NCI-H1105 (cell line): ENCODE results near the gene NT5DC2.

Source experiments
- DNase-seq: peaks from one replicate; lab custom pipeline; 2025; lab: John Stamatoyannopoulos, UW

NT5DC2 gene

GRCh38 chr3:52533623-52534280, at the start of gene NT5DC2:
TSS of gene NT5DC2 (minus strand) at chr3:52533857. CDS start at chr3:52533737, 120 bp downstream.
- peak; percentile 50 for DNase-seq

GRCh38 chr3:52574056-52574965, 40.7 kb upstream of the NT5DC2 start:
- no peak for DNase-seq

GRCh38 chr3:52572221-52572620, 38.6 kb upstream of the NT5DC2 start:
- no peak for DNase-seq

GRCh38 chr3:52570076-52570475, 36.4 kb upstream of the NT5DC2 start:
- DNase-seq, result no peak

- DNase-seq, result no peak
Observed at GRCh38 chr3:52568069-52568468, 34.4 kb upstream of the NT5DC2 start.

GRCh38 chr3:52563984-52564383, 30.3 kb upstream of the NT5DC2 start:
- no peak for DNase-seq

GRCh38 chr3:52561028-52561747, 27.5 kb upstream of the NT5DC2 start:
- no peak for DNase-seq

- no peak for DNase-seq
Observed at GRCh38 chr3:52558436-52558835, 24.8 kb upstream of the NT5DC2 start.

- no peak for DNase-seq
Observed at GRCh38 chr3:52557011-52557960, 23.6 kb upstream of the NT5DC2 start.

GRCh38 chr3:52555056-52555455, 21.4 kb upstream of the NT5DC2 start:
- DNase-seq, result no peak

- DNase-seq, result no peak
Observed at GRCh38 chr3:52554026-52554755, 20.5 kb upstream of the NT5DC2 start.

- DNase-seq, result no peak
Observed at GRCh38 chr3:52552089-52552488, 18.4 kb upstream of the NT5DC2 start.

GRCh38 chr3:52551118-52551517, 17.5 kb upstream of the NT5DC2 start:
- no peak for DNase-seq

- no peak for DNase-seq
Observed at GRCh38 chr3:52547143-52547542, 13.5 kb upstream of the NT5DC2 start.

- no peak for DNase-seq
Observed at GRCh38 chr3:52546111-52546901, 12.6 kb upstream of the NT5DC2 start.

GRCh38 chr3:52544937-52545336, 11.3 kb upstream of the NT5DC2 start:
- DNase-seq, result no peak

GRCh38 chr3:52541050-52541449, 7.4 kb upstream of the NT5DC2 start:
- no peak for DNase-seq

GRCh38 chr3:52539010-52539653, 5.5 kb upstream of the NT5DC2 start:
- DNase-seq, result no peak

- DNase-seq, result no peak
Observed at GRCh38 chr3:52537726-52538421, 4.2 kb upstream of the NT5DC2 start.
